Measurements from ENCODE around the gene DAGLA. TPM values are rescaled to one million over a fixed set of nuclear protein-coding genes. Genes with fewer than 3 reads are reported as not detected.
"Not testable (repeated sequence)": the region's sequence is repeated elsewhere in the genome, so short reads cannot be mapped to it uniquely, and the experiment has no call there.

The DAGLA gene
- total RNA-seq, 1 experiment from 2014 or later, result 10.9 TPM

GRCh38 chr11:61652135-61652534, 28.1 kb upstream of the DAGLA start:
- Histone ChIP-seq H3K27ac (ENCODE audit: low read depth, low read length, poor library complexity, severe bottlenecking) (no peak overlapping the region), H3K9me3 (ENCODE audit: low read depth, low read length, poor library complexity, severe bottlenecking) (no peaks in the 10 kb centered on the region), H3K4me3 (ENCODE audit: low read depth, low read length, poor library complexity, severe bottlenecking) (no peak overlapping the region), H3K36me3 (ENCODE audit: insufficient read depth, low read length, poor library complexity, severe bottlenecking) (no peaks in the 10 kb centered on the region), H3K27me3 (replicated peaks; ENCODE audit: insufficient read depth, low read depth, low read length, poor library complexity) (no peaks in the 10 kb centered on the region), H3K4me1 (ENCODE audit: insufficient read depth, low read length, poor library complexity, severe bottlenecking) (no peaks in the 10 kb centered on the region)
- intact Hi-C loops (cut with micrococcal nuclease; ENCODE audit: unreplicated experiment), result no loop called here
- TF ChIP-seq EZH2 (IDR thresholded peaks at IDR 0.05; ENCODE audit: borderline replicate concordance, low read depth, low read length, poor library complexity, severe bottlenecking) (no peak), CTCF (conservative IDR thresholded peaks at IDR 0.05; ENCODE audit: low read depth, low read length) (no peak)
- ChIA-PET POLR2A (ENCODE audit: low non-redundant PET) (no interaction called here), CTCF (no interaction called here)
- no TSS peak for BruUV-seq (replicated peaks)
- DNase-seq (ENCODE audit: low spot score), result no peak

GRCh38 chr11:61654397-61654829, 25.8 kb upstream of the DAGLA start:
- H3K9me3 ChIP-seq (ENCODE audit: low read depth, low read length, poor library complexity, severe bottlenecking), result no peaks in the 10 kb centered on the region
- no peak for DNase-seq (ENCODE audit: low spot score)
- intact Hi-C loops (cut with micrococcal nuclease; ENCODE audit: unreplicated experiment), result no loop called here
- H3K4me1 ChIP-seq (ENCODE audit: insufficient read depth, low read length, poor library complexity, severe bottlenecking), result no peaks in the 10 kb centered on the region
- H3K36me3 ChIP-seq (ENCODE audit: insufficient read depth, low read length, poor library complexity, severe bottlenecking), result no peaks in the 10 kb centered on the region
- H3K27me3 ChIP-seq (replicated peaks; ENCODE audit: insufficient read depth, low read depth, low read length, poor library complexity), result no peaks in the 10 kb centered on the region
- POLR2A ChIA-PET (ENCODE audit: low non-redundant PET), result no interaction called here
- H3K4me3 ChIP-seq (ENCODE audit: low read depth, low read length, poor library complexity, severe bottlenecking), result no peak overlapping the region
- TF ChIP-seq EZH2 (IDR thresholded peaks at IDR 0.05; ENCODE audit: borderline replicate concordance, low read depth, low read length, poor library complexity, severe bottlenecking) (no peak), CTCF (conservative IDR thresholded peaks at IDR 0.05; ENCODE audit: low read depth, low read length) (no peak)
- no TSS peak for BruUV-seq (replicated peaks)
- CTCF ChIA-PET, result no interaction called here
- H3K27ac ChIP-seq (ENCODE audit: low read depth, low read length, poor library complexity, severe bottlenecking), result no peak overlapping the region

GRCh38 chr11:61655266-61656159, 24.7 kb upstream of the DAGLA start:
- BruUV-seq (replicated peaks); H3K4me1 ChIP-seq (ENCODE audit: insufficient read depth, low read length, poor library complexity, severe bottlenecking); H3K27ac ChIP-seq (ENCODE audit: low read depth, low read length, poor library complexity, severe bottlenecking); POLR2A ChIA-PET (ENCODE audit: low non-redundant PET); H3K27me3 ChIP-seq (replicated peaks; ENCODE audit: insufficient read depth, low read depth, low read length, poor library complexity); H3K4me3 ChIP-seq (ENCODE audit: low read depth, low read length, poor library complexity, severe bottlenecking); CTCF ChIA-PET; DNase-seq (ENCODE audit: low spot score); H3K36me3 ChIP-seq (ENCODE audit: insufficient read depth, low read length, poor library complexity, severe bottlenecking); intact Hi-C loops (cut with micrococcal nuclease; ENCODE audit: unreplicated experiment); H3K9me3 ChIP-seq (ENCODE audit: low read depth, low read length, poor library complexity, severe bottlenecking): not testable (repeated sequence)
